KMS-11 (cell line): ENCODE measurements around the gene ACAP3.

ENCODE experiments used
- H2AFZ ChIP-seq: fragments of 200-600 bp; sonication (generic); 2 replicates; pipeline ENCODE4 v1.6.1; 2016; ENCODE audit warnings: antibody characterized with exemption, mixed run types, low read depth
- H3K27ac ChIP-seq: fragments of 200-600 bp; sonication (generic); 2 replicates; pipeline ENCODE4 v1.6.1; 2016; ENCODE audit warnings: mild to moderate bottlenecking, mixed run types
- H3K27me3 ChIP-seq: fragments of 200-600 bp; sonication (generic); 2 replicates; pipeline ENCODE4 v1.6.1; 2017; ENCODE audit warnings: mild to moderate bottlenecking, low read depth, mixed run types, moderate library complexity; ENCODE audit not compliant: insufficient read depth
- H3K36me3 ChIP-seq: fragments of 200-600 bp; sonication (generic); 2 replicates; pipeline ENCODE4 v1.6.1; 2017; ENCODE audit warnings: mild to moderate bottlenecking, mixed run types; ENCODE audit not compliant: insufficient read depth
- H3K4me1 ChIP-seq: fragments of 200-600 bp; sonication (generic); 2 replicates; pipeline ENCODE4 v1.6.1; 2016; ENCODE audit warnings: mild to moderate bottlenecking, low read depth, mixed run types; ENCODE audit not compliant: poor library complexity, severe bottlenecking
- H3K4me2 ChIP-seq: fragments of 200-600 bp; sonication (generic); 2 replicates; pipeline ENCODE4 v1.7.0; 2016; ENCODE audit warnings: mild to moderate bottlenecking, mixed run types
- H3K4me3 ChIP-seq: fragments of 200-600 bp; sonication (generic); IDR thresholded peaks from 2 replicates; pipeline ENCODE4 v1.6.1; 2017; ENCODE audit warnings: low read depth, low read length, mixed read lengths; ENCODE audit not compliant: insufficient read depth
- H3K79me2 ChIP-seq: fragments of 200-600 bp; sonication (generic); 2 replicates; pipeline ENCODE4 v1.6.1; 2016; ENCODE audit warnings: low read depth, mixed run types; ENCODE audit not compliant: insufficient read depth
- H3K9ac ChIP-seq: fragments of 200-600 bp; sonication (generic); 2 replicates; pipeline ENCODE4 v1.6.1; 2016; ENCODE audit warnings: mild to moderate bottlenecking, mixed run types
- H4K20me1 ChIP-seq: fragments of 200-600 bp; sonication (generic); 2 replicates; pipeline ENCODE4 v1.6.1; 2016; ENCODE audit warnings: mild to moderate bottlenecking, mixed run types; ENCODE audit not compliant: insufficient read depth
- CTCF ChIP-seq: fragments of 200-600 bp; sonication (generic); conservative IDR thresholded peaks from 2 replicates; pipeline ENCODE4 v1.6.1; 2017; ENCODE audit warnings: low read depth, mild to moderate bottlenecking, antibody characterized with exemption, low read length, moderate library complexity, mixed read lengths

Gene ACAP3

DNA sequence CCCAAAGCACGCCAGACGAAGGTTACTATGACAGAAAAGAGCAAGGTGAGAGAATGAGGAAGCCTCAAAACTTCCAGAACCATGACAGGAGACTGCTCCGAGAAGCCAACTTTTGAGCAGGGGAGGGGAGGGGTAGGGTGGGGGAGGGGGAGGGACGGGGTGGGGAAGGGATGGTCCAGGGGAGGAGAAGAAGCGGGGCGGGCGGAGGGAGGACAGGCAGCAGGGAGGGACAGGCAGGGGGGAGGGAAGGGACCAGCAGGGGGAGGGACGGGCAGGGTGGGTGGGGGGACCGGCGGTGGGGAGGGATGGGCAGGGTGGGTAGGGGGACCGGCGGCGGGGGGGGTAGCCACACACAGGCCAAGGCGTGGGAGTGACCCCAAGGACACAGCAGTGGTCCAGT lies 14.7 kb upstream of the ACAP3 start:
- Histone ChIP-seq H3K27me3 (no peaks in the 10 kb centered on the region), H3K4me3 (no peak overlapping the region), H3K79me2 (peaks cover 55% of the 10 kb centered on the region), H3K27ac (no peak overlapping the region), H3K4me2 (no peak overlapping the region), H3K4me1 (peaks cover 22% of the 10 kb centered on the region), H4K20me1 (no peaks in the 10 kb centered on the region), H2AFZ (no peak overlapping the region), H3K9ac (no peak overlapping the region), H3K36me3 (no peaks in the 10 kb centered on the region)
- no peak for TF ChIP-seq CTCF

GRCh38 chr1:1321477-1321876 lies 13.7 kb upstream of the ACAP3 start:
- no peak overlapping the region for H2AFZ ChIP-seq
- no peak for TF ChIP-seq CTCF
- H3K27me3 ChIP-seq: no peaks in the 10 kb centered on the region
- no peak overlapping the region for H3K27ac ChIP-seq
- no peak overlapping the region for H3K9ac ChIP-seq
- no peak overlapping the region for H3K4me3 ChIP-seq
- H3K4me2 ChIP-seq: no peak overlapping the region
- H4K20me1 ChIP-seq: no peaks in the 10 kb centered on the region
- no peaks in the 10 kb centered on the region; the same call in 1 of the 2 replicates for H3K36me3 ChIP-seq
- peaks cover 52% of the 10 kb centered on the region for H3K79me2 ChIP-seq
- H3K4me1 ChIP-seq: peaks cover 21% of the 10 kb centered on the region

- H2AFZ ChIP-seq: no peak overlapping the region
- no peaks in the 10 kb centered on the region; the same call in 1 of the 2 replicates for H3K36me3 ChIP-seq
- H3K9ac ChIP-seq: no peak overlapping the region
- TF ChIP-seq CTCF: no peak
- no peak overlapping the region for H3K27ac ChIP-seq
- H3K4me2 ChIP-seq: no peak overlapping the region
- no peaks in the 10 kb centered on the region for H4K20me1 ChIP-seq
- no peak overlapping the region for H3K4me3 ChIP-seq
- no peaks in the 10 kb centered on the region for H3K27me3 ChIP-seq
- H3K4me1 ChIP-seq: peaks cover 15% of the 10 kb centered on the region
- peaks cover 49% of the 10 kb centered on the region for H3K79me2 ChIP-seq
These were observed 13.1 kb upstream of the ACAP3 start for GRCh38 chr1:1320666-1321448.

DNA sequence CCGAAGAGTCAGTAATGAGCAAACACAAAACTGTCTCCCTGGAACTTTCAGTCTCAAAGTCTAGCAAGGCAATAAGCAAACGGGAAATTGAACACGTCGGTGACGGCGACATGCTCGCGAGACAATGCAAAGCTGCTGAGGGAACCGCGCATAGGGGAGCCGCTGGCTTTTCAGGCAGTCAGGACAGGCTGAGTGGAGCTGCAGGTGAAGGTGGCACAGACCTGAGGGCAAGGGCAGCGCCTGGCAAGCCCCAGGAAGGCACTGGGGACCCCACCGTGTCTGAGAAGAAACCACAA lies 11.9 kb upstream of the ACAP3 start:
- Histone ChIP-seq H4K20me1 (no peaks in the 10 kb centered on the region), H3K4me1 (peaks cover 9% of the 10 kb centered on the region), H3K4me3 (no peak overlapping the region), H3K9ac (no peak overlapping the region), H2AFZ (no peak overlapping the region), H3K4me2 (no peak overlapping the region), H3K27ac (no peak overlapping the region), H3K36me3 (no peaks in the 10 kb centered on the region; the same call in 1 of the 2 replicates), H3K27me3 (no peaks in the 10 kb centered on the region), H3K79me2 (peaks cover 44% of the 10 kb centered on the region)
- no peak for TF ChIP-seq CTCF
